Iris pigment epithelial cell (primary cell): ENCODE results near the gene ADAMTSL4.

Experiments
- DNase-seq: peaks from one replicate; pipeline ENCODE4 v3.0.0-alpha.2; 2011; ENCODE audit warnings: low read depth

ADAMTSL4 gene

GRCh38 chr1:150535511-150536287 is 13.5 kb upstream of the ADAMTSL4 start:
- DNase-seq: no peak

- no peak for DNase-seq
Observed at GRCh38 chr1:150536836-150537731, 12.1 kb upstream of the ADAMTSL4 start.

- DNase-seq: peak; percentile 85
Observed at GRCh38 chr1:150537732-150538684, 11.2 kb upstream of the ADAMTSL4 start.

GRCh38 chr1:150543500-150544143 is 5.6 kb upstream of the ADAMTSL4 start:
- DNase-seq: no peak

GRCh38 chr1:150544204-150544603 is 5.0 kb upstream of the ADAMTSL4 start:
- DNase-seq: no peak

GRCh38 chr1:150545486-150546032 is 3.6 kb upstream of the ADAMTSL4 start:
- no peak for DNase-seq

GRCh38 chr1:150546294-150546937 is 2.8 kb upstream of the ADAMTSL4 start:
- DNase-seq: no peak

GRCh38 chr1:150548324-150548631 is 930 bp upstream of the ADAMTSL4 start:
- DNase-seq: no peak

GRCh38 chr1:150549496-150550221 is 451 bp downstream of the ADAMTSL4 start:
- no peak for DNase-seq

- no peak for DNase-seq
Observed at GRCh38 chr1:150550222-150551050, 1.2 kb downstream of the ADAMTSL4 start.

- no peak for DNase-seq
Observed at GRCh38 chr1:150551051-150551783, 2.0 kb downstream of the ADAMTSL4 start.

GRCh38 chr1:150551784-150552127 is 2.5 kb downstream of the ADAMTSL4 start:
- no peak for DNase-seq

GRCh38 chr1:150552128-150552910 is 3.1 kb downstream of the ADAMTSL4 start:
- peak; percentile 97 for DNase-seq

GRCh38 chr1:150552911-150553289 is 3.7 kb downstream of the ADAMTSL4 start:
- DNase-seq: no peak

- DNase-seq: no peak
Observed at GRCh38 chr1:150553392-150554085, 4.3 kb downstream of the ADAMTSL4 start.

GRCh38 chr1:150554086-150554452 is 4.9 kb downstream of the ADAMTSL4 start:
- DNase-seq: no peak
